Activated B cell treated with CpG ODN at 0.5 μM for 24 hours (primary cell): ENCODE data around the gene CYB5R3. TPM values are rescaled to one million over a fixed set of nuclear protein-coding genes. Genes with fewer than 3 reads are reported as not detected.

Experiments
- ATAC-seq: fragments of 200-7000 bp; cut with Tn5 transposase; one replicate; pipeline ENCODE4 v1.10.0; 2021; ENCODE audit warnings: low read depth, mild to moderate bottlenecking, moderate library complexity
- CTCF ChIA-PET: fragments of 350-600 bp; sonication (Branson Sonifier 250); formaldehyde crosslinking; loops from one replicate; lab custom pipeline; 2021; ENCODE audit warnings: antibody characterized with exemption; lab: Charles Lee
- POLR2A ChIA-PET: fragments of 350-600 bp; sonication (Branson Sonifier 250); formaldehyde crosslinking; loops from one replicate; lab custom pipeline; 2021; ENCODE audit warnings: antibody characterized with exemption; lab: Charles Lee
- DNase-seq: peaks from one replicate; pipeline ENCODE4 v3.0.0; 2022
- H3K27ac Mint-ChIP-seq: one replicate; pipeline ENCODE4 v1.8.0; 2020; ENCODE audit warnings: mixed read lengths
- H3K27me3 Mint-ChIP-seq: one replicate; pipeline ENCODE4 v1.8.0; 2021; ENCODE audit warnings: mixed read lengths
- H3K36me3 Mint-ChIP-seq: one replicate; pipeline ENCODE4 v1.8.0; 2021; ENCODE audit warnings: low read depth, mixed read lengths
- H3K4me1 Mint-ChIP-seq: one replicate; pipeline ENCODE4 v1.8.0; 2021; ENCODE audit warnings: mixed read lengths
- H3K4me3 Mint-ChIP-seq: one replicate; pipeline ENCODE4 v1.8.0; 2020; ENCODE audit warnings: mild to moderate bottlenecking, mixed read lengths
- H3K9me3 Mint-ChIP-seq: one replicate; pipeline ENCODE4 v1.8.0; 2020; ENCODE audit warnings: mixed read lengths
- intact Hi-C: fragments of 100-400 bp; cut with micrococcal nuclease; formaldehyde crosslinking; loops from one replicate; pipeline ENCODE4 v1.15.1; 2024
- total RNA-seq: library from RNA; stranded (reverse); gene quantifications from 2 replicates; pipeline ENCODE4 v1.2.3, GENCODE V29; 2022
- TF ChIP-seq, protein P1 (sequence below): fragments of 200-600 bp; IDR thresholded peaks from one replicate; pipeline ENCODE4 v1.8.0; 2022; ENCODE audit warnings: antibody characterized with exemption, mild to moderate bottlenecking

The CYB5R3 gene
- total RNA-seq, 1 donor from 2014 or later, result 91.7 TPM

DNA sequence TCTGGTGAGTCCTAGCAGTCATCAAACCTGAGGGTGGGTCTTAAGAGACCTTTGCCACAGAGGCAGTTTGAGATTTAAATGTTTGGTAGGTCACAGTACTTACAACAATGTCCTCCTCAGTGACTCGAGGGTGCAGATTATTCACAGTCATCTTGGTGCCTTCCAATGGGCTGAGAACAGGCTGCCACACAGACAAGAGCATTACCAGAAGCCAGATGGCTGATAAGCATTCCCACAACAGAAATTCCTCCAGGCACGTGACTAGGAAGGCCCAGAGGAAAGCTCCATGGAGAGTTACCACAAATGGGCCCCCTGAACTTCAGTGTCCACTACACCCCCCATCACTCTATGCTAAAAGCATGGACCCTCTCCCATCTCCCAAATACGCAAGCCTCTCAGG is 53.8 kb downstream of the CYB5R3 start:
- H3K9me3 Mint-ChIP-seq, result no peaks in the 10 kb centered on the region

DNA sequence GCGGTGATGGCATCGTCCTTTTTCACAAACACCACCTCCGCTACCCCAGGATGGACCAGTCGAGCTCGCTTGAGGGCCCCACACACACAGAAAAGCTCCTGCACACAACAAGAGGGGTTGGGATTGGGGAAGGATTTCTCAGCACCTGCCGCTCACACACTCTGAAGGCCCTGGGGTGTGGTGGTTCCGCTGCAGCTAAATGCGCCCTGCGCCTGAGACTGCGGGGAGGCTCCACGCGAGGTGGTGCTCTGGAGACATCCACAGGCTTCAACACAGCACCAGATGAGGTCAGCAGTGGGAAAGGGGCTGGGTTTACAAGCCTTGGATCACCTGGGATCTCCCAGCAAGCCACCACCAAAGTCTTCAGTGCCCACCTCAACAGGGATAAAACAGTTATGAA is 57.2 kb downstream of the CYB5R3 start:
- CTCF ChIA-PET, result interaction anchor here (0.8 kb wide), 1 partner anchor 29 kb away, joined by 3 read pairs; no protein-coding TSS in a partner anchor
- TF ChIP-seq, protein P1, sequence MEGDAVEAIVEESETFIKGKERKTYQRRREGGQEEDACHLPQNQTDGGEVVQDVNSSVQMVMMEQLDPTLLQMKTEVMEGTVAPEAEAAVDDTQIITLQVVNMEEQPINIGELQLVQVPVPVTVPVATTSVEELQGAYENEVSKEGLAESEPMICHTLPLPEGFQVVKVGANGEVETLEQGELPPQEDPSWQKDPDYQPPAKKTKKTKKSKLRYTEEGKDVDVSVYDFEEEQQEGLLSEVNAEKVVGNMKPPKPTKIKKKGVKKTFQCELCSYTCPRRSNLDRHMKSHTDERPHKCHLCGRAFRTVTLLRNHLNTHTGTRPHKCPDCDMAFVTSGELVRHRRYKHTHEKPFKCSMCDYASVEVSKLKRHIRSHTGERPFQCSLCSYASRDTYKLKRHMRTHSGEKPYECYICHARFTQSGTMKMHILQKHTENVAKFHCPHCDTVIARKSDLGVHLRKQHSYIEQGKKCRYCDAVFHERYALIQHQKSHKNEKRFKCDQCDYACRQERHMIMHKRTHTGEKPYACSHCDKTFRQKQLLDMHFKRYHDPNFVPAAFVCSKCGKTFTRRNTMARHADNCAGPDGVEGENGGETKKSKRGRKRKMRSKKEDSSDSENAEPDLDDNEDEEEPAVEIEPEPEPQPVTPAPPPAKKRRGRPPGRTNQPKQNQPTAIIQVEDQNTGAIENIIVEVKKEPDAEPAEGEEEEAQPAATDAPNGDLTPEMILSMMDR, result no peak
- Mint-ChIP-seq H3K4me3 (no peak overlapping the region), H3K36me3 (peaks cover 91% of the 10 kb centered on the region), H3K27me3 (no peaks in the 10 kb centered on the region), H3K9me3 (no peaks in the 10 kb centered on the region), H3K4me1 (peaks cover 6% of the 10 kb centered on the region), H3K27ac (no peak overlapping the region)
- POLR2A ChIA-PET, result interaction anchor here (0.7 to 1.4 kb wide), 2 partner anchors 23 to 82 kb away, joined by 5 to 6 read pairs; partner anchors contain the start of gene POLDIP3
- DNase-seq (no peak), ATAC-seq (no peak)
- intact Hi-C loops, result no loop called here

More for the DNA sequence above, 53.8 kb downstream of the CYB5R3 start:
- Mint-ChIP-seq H3K36me3 (peaks cover 94% of the 10 kb centered on the region), H3K4me1 (no peaks in the 10 kb centered on the region), H3K4me3 (no peak overlapping the region), H3K27ac (no peak overlapping the region), H3K27me3 (no peaks in the 10 kb centered on the region)
- ChIA-PET POLR2A (interaction anchor here (1.1 kb wide), 1 partner anchor 19 kb away, joined by 4 read pairs; the partner anchor contains the start of gene POLDIP3), CTCF (no interaction called here)
- no peak for ATAC-seq
- DNase-seq, result no peak
- TF ChIP-seq, protein P1, result no peak
- intact Hi-C loops, result no loop called here

DNA sequence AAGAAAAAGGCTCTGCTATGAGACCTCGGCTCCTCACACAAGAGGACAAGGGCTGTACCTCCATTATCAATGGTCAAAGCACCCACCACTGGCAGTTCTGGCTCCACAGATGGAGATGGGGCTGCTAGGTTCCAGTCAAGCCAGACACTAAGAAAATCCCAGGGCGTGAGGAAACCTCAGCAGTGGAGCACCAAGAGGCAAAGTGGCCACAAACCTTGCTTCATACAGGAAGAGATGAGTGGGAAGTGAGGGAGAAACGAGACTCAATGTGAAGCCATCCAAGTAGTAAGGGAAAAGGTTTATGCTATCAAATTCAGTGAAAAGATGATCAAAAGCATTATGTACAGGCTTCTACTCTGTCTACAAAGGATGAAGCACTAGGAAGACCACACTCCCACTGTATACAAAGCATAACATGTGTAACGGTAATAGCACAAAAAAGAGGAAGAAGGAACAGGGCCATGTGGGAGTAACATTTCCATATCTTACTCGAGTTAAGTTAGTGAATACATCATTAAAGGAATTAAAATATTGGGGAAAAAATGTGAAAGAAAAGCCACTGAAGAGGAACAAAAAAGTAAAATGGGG is 61.5 kb downstream of the CYB5R3 start:
- DNase-seq, result no peak
- H3K4me3 Mint-ChIP-seq, result no peak overlapping the region
- no peaks in the 10 kb centered on the region for H3K27me3 Mint-ChIP-seq
- H3K36me3 Mint-ChIP-seq, result peaks cover 84% of the 10 kb centered on the region
- intact Hi-C loops, result no loop called here
- ChIA-PET CTCF (no interaction called here), POLR2A (no interaction called here)
- H3K27ac Mint-ChIP-seq, result peak overlapping the region; percentile 50
- ATAC-seq, result no peak
- peaks cover 6% of the 10 kb centered on the region for H3K4me1 Mint-ChIP-seq
- TF ChIP-seq, protein P1, result no peak
- H3K9me3 Mint-ChIP-seq, result no peaks in the 10 kb centered on the region

DNA sequence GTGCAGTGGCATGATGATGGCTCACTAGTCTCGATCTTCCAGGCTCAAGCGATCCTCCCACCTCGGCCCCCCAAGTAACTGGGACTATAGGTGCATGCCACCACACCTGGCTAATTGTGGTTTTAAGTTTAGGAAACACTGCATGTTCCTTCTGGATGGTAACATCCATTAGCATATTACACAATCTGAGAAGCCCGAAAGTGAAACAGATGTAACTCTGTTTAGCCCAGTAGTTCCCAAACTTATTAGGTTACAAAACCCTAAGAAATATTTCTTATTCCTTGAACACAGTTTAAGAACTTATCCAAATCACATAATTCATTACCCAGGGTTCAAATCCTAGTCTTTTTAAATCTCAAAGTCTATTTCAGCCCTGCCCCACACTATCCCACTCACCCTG is 62.8 kb downstream of the CYB5R3 start:
- no peak for ATAC-seq
- TF ChIP-seq, protein P1, result no peak
- intact Hi-C loops, result no loop called here
- POLR2A ChIA-PET, result interaction anchor here (2.0 kb wide), 1 partner anchor 28 kb away, joined by 9 read pairs; the partner anchor contains the start of gene POLDIP3
- Mint-ChIP-seq H3K9me3 (no peaks in the 10 kb centered on the region), H3K27me3 (no peaks in the 10 kb centered on the region), H3K4me1 (peaks cover 14% of the 10 kb centered on the region), H3K27ac (no peak overlapping the region), H3K4me3 (no peak overlapping the region), H3K36me3 (peaks cover 74% of the 10 kb centered on the region)
- CTCF ChIA-PET, result interaction anchor here (1.2 kb wide), 1 partner anchor 35 kb away, joined by 3 read pairs; no protein-coding TSS in a partner anchor
- DNase-seq, result no peak

DNA sequence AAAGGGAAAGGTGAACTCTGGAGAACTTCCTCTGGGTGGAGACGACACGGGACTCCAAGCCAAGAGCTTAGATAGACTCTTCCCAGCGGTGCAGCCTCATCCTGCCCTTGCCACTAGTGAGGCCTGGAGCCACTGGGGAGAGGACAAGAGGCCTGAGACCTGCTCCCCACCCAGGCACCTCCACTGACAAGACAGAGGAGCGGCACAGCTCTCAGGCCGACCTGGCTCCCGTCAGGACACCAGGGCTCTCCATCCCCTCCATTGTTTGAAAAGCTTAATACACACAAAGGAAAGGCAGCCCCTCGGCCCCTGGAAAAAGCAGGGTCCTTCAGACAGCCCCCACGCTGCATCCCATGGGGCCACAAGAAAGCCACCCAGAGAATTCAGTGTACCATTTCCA is 64.1 kb downstream of the CYB5R3 start:
- intact Hi-C loops, result no loop called here
- POLR2A ChIA-PET, result interaction anchor here (0.6 to 2.0 kb wide), 2 partner anchors 30 to 36 kb away, joined by 3 to 9 read pairs; partner anchors contain the start of gene POLDIP3
- CTCF ChIA-PET, result interaction anchor here (1.2 kb wide), 1 partner anchor 36 kb away, joined by 3 read pairs; no protein-coding TSS in a partner anchor
- Mint-ChIP-seq H3K4me3 (no peak overlapping the region), H3K9me3 (no peaks in the 10 kb centered on the region), H3K27me3 (no peaks in the 10 kb centered on the region), H3K36me3 (peaks cover 63% of the 10 kb centered on the region), H3K27ac (no peak overlapping the region), H3K4me1 (peaks cover 19% of the 10 kb centered on the region)
- DNase-seq (no peak), ATAC-seq (no peak)
- TF ChIP-seq, protein P1, result no peak
